Measurements from ENCODE around the gene MANSC1. TPM values are rescaled to one million over a fixed set of nuclear protein-coding genes. Genes with fewer than 3 reads are reported as not detected.

Gene MANSC1
- total RNA-seq, 1 experiment from 2014 or later, result 32.0 TPM

- BruUV-seq (replicated peaks), result no TSS peak
- CTCF ChIA-PET, result interaction anchor here (0.7 kb wide), 1 partner anchor 28 kb away, joined by 4 read pairs; no protein-coding TSS in a partner anchor
- Histone ChIP-seq H3K4me2 (no peak overlapping the region), H4K20me1 (ENCODE audit: insufficient read depth) (no peaks in the 10 kb centered on the region), H3K4me3 (no peak overlapping the region), H3K79me2 (ENCODE audit: low read depth) (no peaks in the 10 kb centered on the region), H3F3A (ENCODE audit: insufficient read depth, low read depth) (no peaks in the 10 kb centered on the region; the same call in 1 of the 2 replicates), H3K4me1 (replicated peaks; ENCODE audit: insufficient read depth) (peaks cover 9% of the 10 kb centered on the region; the same call in 1 of the 2 replicates), H3K9me3 (ENCODE audit: insufficient read depth, low read depth) (no peaks in the 10 kb centered on the region), H3K27ac (0 out of 2 replicates have a peak overlapping the region, but pooled peaks have one; percentile 12), H3K27me3 (ENCODE audit: insufficient read depth, low read depth) (no peaks in the 10 kb centered on the region), H3K9me2 (ENCODE audit: insufficient read depth) (no peaks in the 10 kb centered on the region), H2AFZ (no peak overlapping the region), H3K36me3 (ENCODE audit: low read depth) (no peaks in the 10 kb centered on the region)
- intact Hi-C loops (cut with micrococcal nuclease; ENCODE audit: unreplicated experiment), result no loop called here
- TF ChIP-seq CTCF (conservative IDR thresholded peaks at IDR 0.05) (no peak), EZH2 (IDR thresholded peaks at IDR 0.05; ENCODE audit: low read depth) (no peak)
- no peak for DNase-seq
- POLR2A ChIA-PET (ENCODE audit: unreplicated experiment), result interaction anchor here (0.6 to 0.7 kb wide), 2 partner anchors 190 to 234 kb away, joined by 3 to 19 read pairs; no protein-coding TSS in a partner anchor
These were observed 15.9 kb upstream of the MANSC1 start for GRCh38 chr12:12365931-12366431.

GRCh38 chr12:12365446-12365802 is 15.4 kb upstream of the MANSC1 start:
- H3K36me3 ChIP-seq (ENCODE audit: low read depth), result no peaks in the 10 kb centered on the region
- H3F3A ChIP-seq (ENCODE audit: insufficient read depth, low read depth), result no peaks in the 10 kb centered on the region; the same call in 1 of the 2 replicates
- BruUV-seq (replicated peaks), result no TSS peak
- H3K9me2 ChIP-seq (ENCODE audit: insufficient read depth), result no peaks in the 10 kb centered on the region
- peaks cover 9% of the 10 kb centered on the region; the same call in 1 of the 2 replicates for H3K4me1 ChIP-seq (replicated peaks; ENCODE audit: insufficient read depth)
- TF ChIP-seq EZH2 (IDR thresholded peaks at IDR 0.05; ENCODE audit: low read depth), result no peak
- TF ChIP-seq CTCF (conservative IDR thresholded peaks at IDR 0.05), result no peak
- H2AFZ ChIP-seq, result no peak overlapping the region
- no peaks in the 10 kb centered on the region for H4K20me1 ChIP-seq (ENCODE audit: insufficient read depth)
- no peaks in the 10 kb centered on the region for H3K9me3 ChIP-seq (ENCODE audit: insufficient read depth, low read depth)
- no peak overlapping the region for H3K4me3 ChIP-seq
- H3K27me3 ChIP-seq (ENCODE audit: insufficient read depth, low read depth), result no peaks in the 10 kb centered on the region
- DNase-seq, result no peak
- H3K27ac ChIP-seq, result no peak overlapping the region
- H3K4me2 ChIP-seq, result no peak overlapping the region
- ChIA-PET POLR2A (ENCODE audit: unreplicated experiment) (interaction anchor here (0.6 to 0.7 kb wide), 2 partner anchors 191 to 234 kb away, joined by 3 to 19 read pairs; no protein-coding TSS in a partner anchor), CTCF (interaction anchor here (0.7 kb wide), 1 partner anchor 27 kb away, joined by 4 read pairs; no protein-coding TSS in a partner anchor)
- intact Hi-C loops (cut with micrococcal nuclease; ENCODE audit: unreplicated experiment), result no loop called here
- H3K79me2 ChIP-seq (ENCODE audit: low read depth), result no peaks in the 10 kb centered on the region

GRCh38 chr12:12364787-12365445 is 14.9 kb upstream of the MANSC1 start:
- Histone ChIP-seq H3K36me3 (ENCODE audit: low read depth) (no peaks in the 10 kb centered on the region), H3K79me2 (ENCODE audit: low read depth) (0 out of 2 replicates have a peak, but pooled peaks cover 4% of the 10 kb centered on the region), H3K9me3 (ENCODE audit: insufficient read depth, low read depth) (no peaks in the 10 kb centered on the region), H3K27me3 (ENCODE audit: insufficient read depth, low read depth) (no peaks in the 10 kb centered on the region), H3F3A (ENCODE audit: insufficient read depth, low read depth) (no peaks in the 10 kb centered on the region; the same call in 1 of the 2 replicates), H3K4me2 (no peak overlapping the region), H3K9me2 (ENCODE audit: insufficient read depth) (no peaks in the 10 kb centered on the region), H3K4me1 (replicated peaks; ENCODE audit: insufficient read depth) (peaks cover 9% of the 10 kb centered on the region; the same call in 1 of the 2 replicates), H2AFZ (no peak overlapping the region), H3K4me3 (no peak overlapping the region), H3K27ac (no peak overlapping the region), H4K20me1 (ENCODE audit: insufficient read depth) (no peaks in the 10 kb centered on the region)
- TF ChIP-seq EZH2 (IDR thresholded peaks at IDR 0.05; ENCODE audit: low read depth), result no peak
- TF ChIP-seq CTCF (conservative IDR thresholded peaks at IDR 0.05), result no peak
- DNase-seq, result no peak
- BruUV-seq (replicated peaks), result no TSS peak
- intact Hi-C loops (cut with micrococcal nuclease; ENCODE audit: unreplicated experiment), result no loop called here
- CTCF ChIA-PET, result no interaction called here
- POLR2A ChIA-PET (ENCODE audit: unreplicated experiment), result no interaction called here

Measured in PC-9 (cell line).